Fibroblast of gingiva (primary cell): ENCODE results near the gene ANKRD10.
"Not testable (repeated sequence)": the region's sequence is repeated elsewhere in the genome, so short reads cannot be mapped to it uniquely, and the experiment has no call there.

ENCODE experiments used
- DNase-seq: peaks from one replicate; pipeline ENCODE4 v3.0.0-alpha.2; 2011; ENCODE audit warnings: low read depth

Gene ANKRD10

DNA sequence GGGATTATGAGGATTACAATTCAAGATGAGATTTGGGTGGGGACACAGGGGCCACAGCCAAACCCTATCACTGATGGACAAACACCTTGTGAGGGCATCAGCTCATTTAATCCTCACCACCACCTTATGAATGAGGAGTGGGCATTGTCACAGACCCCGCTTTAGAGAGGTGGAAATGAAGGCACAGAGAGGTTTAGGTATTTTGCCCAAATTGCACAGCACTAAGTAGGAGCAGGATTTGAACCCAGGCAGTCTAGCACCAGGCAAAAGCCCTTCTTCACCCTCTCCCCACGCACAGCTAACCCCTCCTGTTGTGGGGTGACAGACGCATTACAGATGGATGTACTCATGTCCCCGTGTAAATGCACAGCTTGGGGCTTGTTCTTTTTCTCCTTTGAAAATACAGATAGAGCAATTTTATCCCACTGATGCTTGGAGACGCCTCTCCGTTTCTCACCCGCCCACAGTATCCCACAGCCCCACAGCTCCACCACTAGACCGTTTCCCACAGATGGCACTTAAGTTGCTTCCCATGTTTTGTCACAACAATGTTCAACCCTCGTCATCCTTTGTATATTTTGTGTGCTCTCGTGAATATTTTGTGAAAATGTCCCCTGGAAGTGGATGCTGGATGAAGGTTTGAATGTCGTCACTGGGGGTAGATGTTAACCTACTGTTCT, 48.2 kb downstream of the ANKRD10 start:
- no peak for DNase-seq

GRCh38 chr13:110863685-110864084, 51.2 kb downstream of the ANKRD10 start:
- no peak for DNase-seq

GRCh38 chr13:110860983-110861382, 53.9 kb downstream of the ANKRD10 start:
- DNase-seq: no peak

GRCh38 chr13:110856942-110857835, 57.7 kb downstream of the ANKRD10 start:
- DNase-seq: no peak

DNA sequence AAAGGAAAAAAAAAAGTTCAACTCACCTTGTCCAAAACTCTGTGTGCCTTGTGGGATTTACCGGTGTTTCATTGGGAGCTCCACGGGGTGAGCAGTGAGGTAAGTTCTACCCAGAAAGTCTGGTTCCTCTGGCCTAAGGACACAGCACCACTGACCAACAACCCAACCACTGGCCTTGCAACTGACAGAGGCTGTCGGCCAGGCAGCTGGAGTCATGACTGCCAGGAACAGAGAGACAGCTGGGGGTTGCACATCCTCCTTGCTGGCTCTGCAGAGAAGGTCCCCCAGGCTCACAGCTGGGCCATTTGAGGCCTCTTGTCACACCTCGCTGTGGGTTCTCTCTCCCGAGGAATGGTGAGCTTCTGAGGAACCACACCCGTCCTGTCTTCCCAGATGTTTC, 59.5 kb downstream of the ANKRD10 start:
- DNase-seq: no peak

DNA sequence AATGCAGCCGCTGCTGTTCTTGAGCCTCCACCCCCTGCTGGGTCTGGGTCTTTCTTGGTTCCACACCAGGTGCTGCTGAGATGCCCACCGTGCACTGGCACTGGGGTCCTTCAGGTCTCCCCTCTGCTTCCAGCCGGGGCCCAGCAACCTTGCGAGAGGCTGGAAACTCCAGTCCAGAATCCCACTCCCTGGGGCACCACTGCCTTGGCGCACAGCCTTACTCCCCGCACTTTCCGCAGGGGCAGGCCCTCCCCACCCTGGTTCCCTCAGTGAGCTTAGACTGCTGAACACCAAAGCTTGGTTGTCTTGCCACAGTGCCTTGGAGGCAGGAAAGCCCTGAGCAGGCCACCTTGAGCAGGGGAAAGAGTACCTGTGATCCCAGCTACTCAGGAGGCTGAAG, 60.0 kb downstream of the ANKRD10 start:
- DNase-seq: no peak

DNA sequence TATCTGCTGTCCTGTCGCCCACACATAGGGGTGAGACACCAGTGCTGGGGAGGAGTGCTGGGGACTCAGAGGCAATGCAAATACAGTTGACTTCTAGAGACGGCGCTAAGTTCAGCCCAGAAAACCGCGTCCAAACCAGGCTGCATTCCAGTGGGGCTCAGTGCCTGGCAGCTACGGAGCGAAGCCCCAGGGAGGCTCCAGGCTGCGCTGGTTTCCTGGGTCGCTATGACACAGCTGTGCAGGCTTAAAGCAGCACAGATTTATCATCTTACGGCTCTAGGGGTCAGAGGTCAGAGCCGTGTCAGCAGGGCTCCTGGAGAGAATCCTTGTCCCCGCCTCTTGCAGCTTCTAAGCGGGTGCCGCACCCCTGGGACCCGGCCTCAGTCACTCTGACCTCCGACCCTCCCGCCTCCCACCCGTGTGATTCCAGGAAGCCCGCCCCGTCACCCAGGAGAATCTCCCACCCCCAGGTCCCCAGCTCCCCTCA, 61.6 kb downstream of the ANKRD10 start:
- DNase-seq: no peak

- no peak for DNase-seq
Measured at GRCh38 chr13:110850840-110851239, 64.0 kb downstream of the ANKRD10 start.

DNA sequence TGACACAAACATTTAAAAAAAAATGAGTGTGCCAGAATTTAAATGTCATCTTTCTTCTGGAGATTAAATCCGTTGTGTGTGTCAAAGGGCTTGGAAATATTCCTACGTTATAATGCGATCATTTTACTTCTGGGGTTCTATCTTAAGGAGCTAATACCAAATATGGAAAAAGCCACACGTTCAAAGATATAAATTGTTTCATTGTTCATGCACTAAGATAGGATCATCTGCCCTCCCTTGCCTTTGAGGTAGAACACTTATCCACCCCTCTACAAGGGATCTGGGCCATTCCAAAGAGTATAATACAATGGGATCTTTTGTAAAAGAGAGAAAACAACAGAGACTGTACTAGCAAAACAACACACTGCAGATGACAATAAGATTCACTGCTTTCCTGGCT, 64.9 kb downstream of the ANKRD10 start:
- DNase-seq: no peak

- DNase-seq: no peak
Measured at GRCh38 chr13:110845520-110845919, 69.3 kb downstream of the ANKRD10 start.

DNA sequence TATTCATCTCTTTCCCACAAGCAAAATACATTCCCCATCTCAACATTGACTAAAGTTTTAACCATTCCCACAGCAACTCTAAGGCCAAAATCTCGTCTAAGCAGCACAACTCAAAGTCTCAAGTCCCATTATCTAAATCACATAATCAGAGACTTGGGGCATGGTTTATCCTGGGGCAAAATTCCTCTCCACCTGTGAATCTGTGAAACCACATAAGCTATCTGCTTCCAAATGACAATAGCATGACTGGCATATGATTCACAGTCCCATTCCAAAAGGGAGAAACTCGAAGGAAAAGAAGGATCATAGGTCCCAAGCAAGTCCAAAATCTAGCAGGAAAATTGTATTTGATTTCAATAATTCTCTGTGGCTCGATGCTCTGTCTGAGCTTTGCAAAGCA, 73.0 kb downstream of the ANKRD10 start:
- DNase-seq: no peak

GRCh38 chr13:110841406-110841805, 73.5 kb downstream of the ANKRD10 start:
- DNase-seq: no peak

GRCh38 chr13:110838867-110839538, 75.9 kb downstream of the ANKRD10 start:
- no peak for DNase-seq

DNA sequence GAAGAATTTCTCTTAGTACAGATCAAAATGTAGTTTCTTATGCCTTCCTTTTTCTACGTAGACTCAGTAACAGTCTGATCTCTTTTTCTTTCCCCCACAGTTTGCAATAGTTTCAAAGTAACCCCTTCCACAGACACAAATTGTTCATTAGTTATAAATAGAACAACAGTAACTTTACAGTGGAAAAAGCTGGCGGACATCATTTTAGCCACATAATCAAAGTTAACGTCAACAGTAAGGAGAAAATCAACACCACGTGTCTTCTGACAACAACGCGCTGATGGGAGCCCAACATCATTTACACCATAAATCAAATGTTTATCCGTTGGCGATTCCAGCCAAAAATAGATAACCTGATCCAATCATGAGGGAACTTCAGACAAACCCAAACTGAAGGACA, 76.8 kb downstream of the ANKRD10 start:
- DNase-seq: no peak

GRCh38 chr13:110837397-110838061, 77.3 kb downstream of the ANKRD10 start:
- not testable (repeated sequence) for DNase-seq

DNA sequence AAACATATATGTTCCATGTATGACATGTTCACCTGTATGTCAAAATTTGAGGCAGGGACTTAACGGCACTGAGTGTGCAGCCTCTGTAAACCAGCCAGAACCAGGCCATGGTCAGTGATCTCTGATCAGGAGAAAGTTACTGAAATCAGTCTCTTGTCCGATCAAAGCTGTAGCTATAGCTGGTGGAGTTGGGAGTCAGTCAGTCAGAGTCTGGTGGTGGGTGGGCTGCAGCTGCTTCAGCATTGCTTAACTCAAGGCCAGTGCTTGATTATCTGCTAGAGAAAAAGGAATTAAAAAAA, 78.3 kb downstream of the ANKRD10 start:
- no peak for DNase-seq

- DNase-seq: no peak
Measured at GRCh38 chr13:110835721-110836604, 78.9 kb downstream of the ANKRD10 start.

GRCh38 chr13:110834572-110834971, 80.3 kb downstream of the ANKRD10 start:
- DNase-seq: no peak

DNA sequence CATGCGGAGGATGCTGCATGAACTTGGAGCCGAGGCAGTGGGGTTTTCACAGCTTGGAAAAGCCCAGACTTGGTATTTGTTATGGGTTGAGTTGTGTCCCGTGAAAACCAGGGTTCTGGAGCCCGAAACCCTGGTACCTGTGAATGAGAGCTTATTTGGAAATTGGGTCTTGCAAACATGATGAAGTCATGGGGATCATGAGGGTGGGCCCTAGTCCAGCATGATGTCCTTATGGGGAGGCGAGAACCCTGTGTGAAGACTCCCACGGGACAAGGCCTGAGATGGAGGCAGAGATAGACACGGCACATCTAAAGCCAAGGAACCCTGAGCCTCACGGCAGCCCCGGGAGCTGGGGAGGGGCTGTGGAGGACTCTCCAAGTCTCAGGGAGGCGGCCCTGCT, 82.3 kb downstream of the ANKRD10 start:
- DNase-seq: no peak

GRCh38 chr13:110832205-110832479, 82.7 kb downstream of the ANKRD10 start:
- DNase-seq: no peak

DNA sequence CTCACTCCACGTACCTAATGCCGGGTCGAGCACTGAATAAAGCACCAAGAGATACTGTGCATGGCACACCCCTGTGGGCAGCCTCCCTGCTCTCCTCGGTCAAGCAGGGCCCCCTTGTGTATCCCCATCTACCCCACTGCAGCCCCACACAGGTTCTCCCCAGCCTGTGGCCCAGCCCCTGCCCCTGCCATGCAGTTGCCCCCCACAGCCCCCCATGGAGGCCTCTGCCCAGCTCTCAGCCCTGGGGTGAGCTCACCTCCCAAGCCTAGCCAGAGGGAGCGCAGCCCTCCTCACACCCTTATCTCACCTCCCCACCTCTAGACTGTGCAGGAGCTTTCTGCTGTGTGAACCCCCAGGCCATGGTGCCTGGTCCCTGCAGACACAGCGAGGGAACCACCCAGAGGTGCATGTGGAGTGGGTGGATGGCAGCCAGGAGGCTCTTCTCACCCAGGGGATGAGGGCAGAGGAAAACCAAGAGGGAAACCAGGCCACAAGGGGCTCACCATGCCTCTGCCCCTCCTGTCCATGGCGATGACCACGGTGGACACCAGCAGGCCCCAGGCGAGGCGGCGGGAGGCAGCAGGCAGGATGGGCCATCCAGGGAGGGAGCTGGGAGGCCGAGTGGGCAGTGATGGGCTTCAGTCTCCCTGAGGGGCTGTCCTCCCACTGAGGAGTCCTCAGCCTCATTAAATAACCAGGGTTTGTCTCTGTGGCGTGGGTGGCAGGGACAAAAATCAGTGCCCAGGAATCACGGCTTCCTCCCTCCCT, 83.2 kb downstream of the ANKRD10 start:
- no peak for DNase-seq
